Suppressor macrophage treated with lipopolysaccharide for 4 hours (primary cell): Measurements from ENCODE around the gene GNPDA2.
A peak's percentile ranks its signal among the peaks of the same experiment; 100 is the strongest.

ENCODE experiments used
- DNase-seq: peaks from one replicate; pipeline ENCODE4 v3.0.0-alpha.2; 2020

Gene GNPDA2

GRCh38 chr4:44678094-44679041 lies 48.0 kb downstream of the GNPDA2 start, which contains the start of gene GUF1:
Gene GUF1 (plus strand): TSS chr4:44678420. CDS start chr4:44678623, 203 bp downstream.
- peak; percentile 95 for DNase-seq

DNA sequence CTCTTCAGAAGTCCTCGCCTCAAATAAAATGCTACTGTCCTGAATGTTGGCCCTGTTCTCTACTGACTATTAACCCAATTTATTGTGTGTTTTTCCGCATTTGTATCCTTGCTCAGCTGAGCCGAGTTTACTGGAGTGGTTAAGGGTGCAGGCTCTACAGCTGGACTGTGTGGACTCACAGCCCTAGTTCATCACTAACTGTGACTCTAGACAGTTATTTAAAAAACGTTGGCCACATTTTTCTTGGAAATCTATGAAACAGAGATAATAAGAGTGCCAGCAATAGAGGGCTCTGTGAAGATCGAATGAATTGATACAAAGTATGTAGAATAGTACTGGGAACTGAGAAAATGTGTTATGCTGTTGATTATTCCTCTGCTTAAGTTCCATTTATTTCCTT lies 51.0 kb downstream of the GNPDA2 start:
- DNase-seq: no peak

DNA sequence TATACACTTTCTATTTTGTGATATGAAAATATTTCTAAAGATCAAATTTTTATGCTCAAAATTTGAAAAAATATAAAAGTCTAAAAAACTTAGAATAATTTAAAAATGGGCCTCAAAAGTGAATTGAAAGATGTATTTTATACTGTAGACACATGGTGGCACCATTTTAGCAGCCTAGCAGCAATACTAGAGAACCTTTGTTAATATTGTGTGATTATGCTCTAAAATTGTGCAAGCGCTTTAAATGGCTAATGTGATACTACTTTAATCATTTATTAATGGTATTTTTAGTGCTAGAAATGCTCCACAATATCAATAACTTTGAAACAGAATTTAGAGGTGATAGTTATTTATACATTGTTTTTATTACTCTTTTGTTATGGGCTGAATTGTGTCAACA lies 51.9 kb downstream of the GNPDA2 start:
- DNase-seq: no peak

DNA sequence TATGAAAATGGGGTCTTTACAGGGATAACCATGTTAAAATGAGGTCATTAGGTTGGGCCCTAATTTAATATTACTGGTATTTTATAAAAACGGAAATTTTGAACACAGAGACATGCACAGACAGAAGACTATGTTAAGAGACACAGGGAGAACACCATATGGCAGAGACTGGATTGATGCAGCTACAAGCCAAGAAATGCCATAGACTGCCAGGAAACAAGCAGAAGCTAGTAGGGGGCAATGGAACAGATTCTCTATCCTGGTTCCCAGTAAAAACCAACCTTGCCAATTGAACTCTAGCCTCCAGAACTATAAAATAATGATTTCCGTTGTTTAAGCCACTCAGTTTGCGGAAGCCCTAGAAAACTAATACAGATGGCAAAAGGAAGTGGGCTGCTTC lies 54.7 kb downstream of the GNPDA2 start:
- DNase-seq: no peak

DNA sequence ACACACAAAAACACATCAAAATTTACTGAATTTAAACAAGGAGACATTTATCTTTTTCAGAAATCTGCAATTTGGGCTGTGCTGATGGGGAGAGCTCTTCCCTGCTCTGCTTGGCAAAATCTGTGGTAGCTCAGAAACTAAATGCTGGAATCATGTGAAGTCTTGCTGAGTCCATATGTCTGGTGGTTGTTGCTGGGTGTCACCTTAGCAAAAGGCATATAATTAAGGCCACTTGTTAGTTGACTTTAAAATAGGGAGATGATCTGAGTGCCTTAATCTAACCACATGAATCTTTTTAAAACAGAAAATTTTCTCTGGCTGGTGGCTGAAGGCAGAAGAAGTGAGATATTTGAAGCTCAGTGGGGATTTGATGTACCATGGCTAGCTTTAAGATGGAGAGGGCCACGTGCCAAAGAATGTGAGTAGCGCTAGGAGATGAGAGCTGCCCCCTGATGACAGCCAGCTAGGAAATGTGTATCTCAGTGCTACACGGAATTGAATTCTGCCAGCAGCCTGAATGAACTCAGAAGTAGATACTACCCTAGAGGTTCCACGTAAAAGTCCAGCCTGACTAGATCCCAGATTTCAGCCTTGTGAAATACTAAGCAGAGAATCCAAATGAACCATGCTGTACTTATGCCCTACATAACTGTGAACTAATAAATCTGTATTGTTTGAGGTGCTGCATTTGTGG lies 55.7 kb downstream of the GNPDA2 start:
- no peak for DNase-seq

DNA sequence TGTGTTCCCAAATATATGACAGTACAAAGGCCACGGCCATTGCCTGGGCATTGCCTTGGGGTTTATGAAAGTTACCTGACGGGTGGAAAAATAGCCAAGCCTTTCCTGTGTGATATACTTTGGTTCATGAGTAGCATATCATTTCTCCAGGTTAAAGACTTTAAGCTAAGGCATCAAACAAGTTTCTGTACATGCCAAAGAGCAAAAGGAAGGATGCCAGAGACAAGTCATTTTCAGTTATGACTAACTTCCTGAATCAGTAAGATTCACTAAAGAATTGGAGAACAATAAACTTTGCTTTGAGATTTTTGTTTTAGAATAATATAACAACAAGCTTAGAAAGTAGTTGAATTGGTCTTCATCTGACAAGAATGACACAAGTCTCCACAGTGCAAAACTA lies 57.8 kb downstream of the GNPDA2 start:
- DNase-seq: no peak

- no peak for DNase-seq
These were observed 62.7 kb downstream of the GNPDA2 start for GRCh38 chr4:44663539-44664263.

- peak; percentile 28 for DNase-seq
These were observed 63.7 kb downstream of the GNPDA2 start for GRCh38 chr4:44662623-44663005.

DNA sequence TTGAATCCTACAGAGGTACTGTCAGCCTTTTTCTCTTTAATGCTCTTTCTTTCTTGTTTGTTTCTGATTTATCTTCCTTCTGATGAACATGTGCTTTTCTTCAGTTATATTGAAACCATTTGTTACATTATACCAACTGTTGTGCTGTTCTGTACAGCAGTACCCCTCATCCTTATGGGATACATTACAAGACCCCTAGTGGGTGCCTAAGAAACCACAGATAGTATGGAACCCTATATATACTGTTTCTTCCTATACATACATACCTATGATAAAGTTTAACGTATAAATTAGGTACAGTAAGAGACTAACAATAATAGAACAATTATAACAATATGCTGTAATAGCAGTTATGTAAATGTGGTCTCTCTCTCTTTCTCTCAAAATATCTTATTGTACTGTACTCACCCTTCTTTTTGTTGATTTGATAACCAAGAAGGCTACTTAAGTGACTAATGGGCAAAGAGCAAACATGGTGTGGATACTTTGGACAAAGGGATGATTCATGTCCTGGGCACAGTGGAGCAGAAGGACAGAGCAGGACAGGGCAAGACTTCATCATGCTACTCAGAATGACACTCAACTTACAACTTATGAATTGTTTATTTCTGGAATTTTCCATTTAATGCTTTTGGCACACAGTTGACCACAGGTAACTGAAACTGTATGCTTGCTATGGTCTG lies 64.3 kb downstream of the GNPDA2 start:
- peak; percentile 6 for DNase-seq

- DNase-seq: no peak
These were observed 66.0 kb downstream of the GNPDA2 start for GRCh38 chr4:44660396-44660795.

GRCh38 chr4:44652002-44652401 lies 74.4 kb downstream of the GNPDA2 start:
- no peak for DNase-seq
